HG03064 (cell line): ENCODE results near the gene ENPP3.

Experiments used
- ATAC-seq: cut with Tn5 transposase; IDR thresholded peaks from one replicate; pipeline ENCODE4 v1.9.1; 2021; ENCODE audit warnings: low read depth; ENCODE audit not compliant: unreplicated experiment

The ENPP3 gene

GRCh38 chr6:131636880-131637792 lies at the start of gene ENPP3:
Gene ENPP3 (plus strand): TSS chr6:131637302. CDS start chr6:131637385, 83 bp downstream.
- ATAC-seq = no peak

DNA sequence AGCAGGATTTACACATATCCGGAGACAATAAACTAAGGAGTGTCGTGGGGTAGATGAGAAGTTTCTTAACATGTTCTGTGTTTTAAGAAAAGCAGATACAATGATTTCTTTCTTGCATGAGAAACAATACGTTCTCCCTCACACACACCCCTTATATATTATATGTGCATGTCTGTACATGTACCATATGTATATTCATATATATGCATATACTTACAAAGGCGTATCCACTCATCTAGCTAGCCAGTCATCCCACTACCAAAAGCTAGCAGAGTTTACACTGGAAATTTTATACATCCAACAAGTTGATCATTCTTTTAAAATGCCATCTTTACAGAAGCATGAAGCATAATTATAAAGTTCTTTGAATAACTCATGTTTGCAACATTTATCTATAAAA lies 49.2 kb upstream of the ENPP3 start:
- no peak for ATAC-seq

DNA sequence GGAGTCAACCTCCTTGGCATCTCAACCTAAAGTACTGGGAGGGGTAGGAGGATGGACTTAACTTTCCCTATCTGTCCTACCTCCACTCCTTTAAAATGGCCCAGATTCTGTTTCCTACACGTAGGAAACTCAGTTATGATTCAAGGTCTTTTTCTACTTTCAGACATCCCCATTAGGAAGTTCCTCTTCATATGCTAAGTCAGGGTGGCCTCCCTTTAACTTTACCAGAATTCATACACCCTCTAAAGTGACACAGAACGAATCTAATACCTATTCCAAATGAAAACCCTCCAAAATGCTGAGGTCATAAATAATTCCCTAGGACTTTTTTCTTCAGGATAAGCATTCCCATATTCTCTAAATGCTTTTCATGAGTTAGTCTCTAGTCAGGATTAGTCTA lies 48.5 kb upstream of the ENPP3 start:
- no peak for ATAC-seq

DNA sequence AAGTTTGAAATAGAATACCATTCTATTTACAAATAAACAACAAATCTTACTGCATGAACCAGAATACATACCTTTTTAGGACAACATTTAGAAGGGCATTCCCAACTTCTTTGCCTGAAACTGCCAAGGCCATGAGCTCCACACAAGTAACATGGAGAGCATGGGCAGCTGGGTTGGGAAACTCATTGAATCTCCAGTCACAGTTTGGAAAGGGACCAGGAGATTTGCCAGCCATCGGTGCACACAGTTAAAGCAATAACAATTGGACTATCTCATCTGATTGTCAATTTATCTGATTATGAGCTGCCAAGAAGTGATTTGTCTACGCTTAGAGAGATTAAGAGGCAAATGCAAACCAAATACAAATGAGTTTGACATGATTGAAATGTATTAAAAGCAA lies 44.2 kb upstream of the ENPP3 start:
- ATAC-seq = no peak

DNA sequence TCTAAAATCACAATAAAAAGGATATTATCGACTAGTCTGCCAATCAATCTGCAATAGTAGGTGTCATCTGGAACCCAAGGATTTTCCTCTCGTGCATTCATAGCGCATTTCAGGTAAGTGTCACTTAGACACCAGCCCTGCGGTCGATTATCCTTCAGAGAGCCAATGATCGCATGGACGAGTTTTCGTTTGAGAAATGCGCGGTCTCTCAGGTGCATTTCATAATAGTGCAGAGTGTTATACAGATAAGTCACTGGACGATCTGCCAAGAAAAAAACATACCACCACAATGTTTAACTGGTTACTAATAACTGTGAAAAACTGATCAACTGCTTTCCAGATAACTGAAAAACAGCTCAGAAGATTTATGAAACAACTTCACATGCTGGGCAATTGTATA lies 43.0 kb upstream of the ENPP3 start:
- no peak for ATAC-seq

GRCh38 chr6:131597446-131597845 lies 39.7 kb upstream of the ENPP3 start:
- no peak for ATAC-seq

GRCh38 chr6:131600716-131601115 lies 36.4 kb upstream of the ENPP3 start:
- ATAC-seq = no peak

- no peak for ATAC-seq
These were observed 34.3 kb upstream of the ENPP3 start for GRCh38 chr6:131602781-131603312.

GRCh38 chr6:131613296-131613925 lies 23.7 kb upstream of the ENPP3 start:
- no peak for ATAC-seq

DNA sequence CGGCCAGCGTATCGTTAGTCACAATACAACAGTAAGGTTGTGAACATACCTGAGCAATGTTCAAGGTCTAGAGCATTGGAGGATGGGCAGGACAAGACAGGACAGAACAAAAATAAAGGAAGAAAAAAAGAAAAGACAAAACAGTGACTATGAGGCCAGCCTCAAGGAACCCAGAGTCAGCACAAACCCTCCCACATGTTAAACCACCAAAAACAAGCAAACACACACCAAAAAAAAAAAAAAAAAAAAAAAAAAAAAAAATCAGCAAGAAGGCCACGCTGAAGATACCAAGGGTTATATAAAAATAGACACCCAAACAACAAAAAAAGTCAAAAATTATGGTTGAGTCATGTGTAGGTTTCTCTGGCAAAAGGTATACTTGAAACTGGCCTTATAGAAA lies 21.8 kb upstream of the ENPP3 start:
- no peak for ATAC-seq

- peak; percentile 99 for ATAC-seq
These were observed 9.1 kb upstream of the ENPP3 start, which contains the start of gene MED23 for GRCh38 chr6:131627724-131628682. Gene MED23 (minus strand): TSS chr6:131628242. CDS start chr6:131628049, 193 bp downstream.

- ATAC-seq = no peak
These were observed 8.4 kb upstream of the ENPP3 start for GRCh38 chr6:131628726-131629125.

DNA sequence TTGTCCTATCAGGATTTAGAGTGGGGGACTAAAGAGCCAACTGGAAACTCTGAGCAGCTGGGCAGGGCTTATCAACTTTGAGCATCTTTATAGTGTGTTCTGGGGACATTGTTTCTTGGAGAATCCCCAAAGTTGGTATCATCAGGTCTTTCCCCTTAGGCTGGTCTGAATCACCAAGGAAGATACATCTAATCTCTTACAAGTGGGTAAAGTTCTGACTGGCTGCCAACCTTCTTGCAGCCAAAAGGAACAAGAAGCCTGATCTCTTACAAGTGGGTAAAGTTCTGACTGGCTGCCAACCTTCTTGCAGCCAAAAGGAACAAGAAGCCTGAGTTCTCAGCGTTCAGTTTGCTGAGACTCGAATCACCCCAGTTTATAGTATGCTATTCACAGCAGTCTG lies 7.5 kb upstream of the ENPP3 start:
- ATAC-seq = no peak

GRCh38 chr6:131631625-131632289 lies 5.3 kb upstream of the ENPP3 start:
- ATAC-seq = no peak

DNA sequence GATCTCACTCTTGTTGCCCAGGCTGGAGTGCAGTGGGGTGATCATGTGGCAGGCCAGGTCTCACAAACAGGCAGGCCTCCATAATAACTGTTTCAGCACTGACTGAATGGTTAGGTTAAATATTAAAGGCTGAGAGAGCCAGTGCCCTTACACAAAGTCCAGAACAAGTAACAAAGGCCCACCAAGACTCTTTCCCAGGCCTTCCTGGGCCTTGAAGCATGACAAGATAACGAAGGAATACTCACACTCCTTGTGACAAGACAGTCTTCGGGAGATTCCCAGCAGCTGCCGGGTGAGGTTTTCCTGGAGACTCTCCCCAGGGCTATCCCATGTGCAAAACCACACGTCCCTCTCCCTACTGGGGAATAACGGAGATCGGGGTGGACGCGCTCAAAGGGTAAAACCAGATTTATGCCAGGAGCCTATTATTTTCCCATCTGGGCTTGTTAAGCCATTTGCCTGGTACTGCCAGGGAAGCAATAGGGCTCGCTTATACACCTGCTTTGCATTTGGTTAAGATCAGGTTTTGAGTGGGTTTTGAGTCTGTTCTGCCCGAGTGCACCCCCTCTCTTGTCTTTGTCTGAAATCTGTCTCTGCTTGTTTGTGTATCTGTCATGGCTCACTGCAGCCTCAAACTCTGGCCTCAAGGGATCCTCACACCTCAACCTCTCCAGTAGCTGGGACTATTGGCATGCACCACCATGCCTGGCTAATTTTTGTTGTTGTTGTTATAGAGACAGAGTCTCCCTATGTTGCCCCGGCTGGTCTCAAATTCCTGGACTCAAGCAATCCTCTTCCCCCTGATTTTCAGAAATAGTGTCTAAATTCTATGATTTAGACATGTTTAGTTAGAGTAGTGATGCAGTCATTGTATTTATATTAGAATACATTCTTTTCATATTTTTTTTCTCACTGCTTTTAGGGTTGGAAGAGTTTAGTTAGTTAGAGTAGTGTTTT lies 1.4 kb upstream of the ENPP3 start:
- ATAC-seq = peak; percentile 75

DNA sequence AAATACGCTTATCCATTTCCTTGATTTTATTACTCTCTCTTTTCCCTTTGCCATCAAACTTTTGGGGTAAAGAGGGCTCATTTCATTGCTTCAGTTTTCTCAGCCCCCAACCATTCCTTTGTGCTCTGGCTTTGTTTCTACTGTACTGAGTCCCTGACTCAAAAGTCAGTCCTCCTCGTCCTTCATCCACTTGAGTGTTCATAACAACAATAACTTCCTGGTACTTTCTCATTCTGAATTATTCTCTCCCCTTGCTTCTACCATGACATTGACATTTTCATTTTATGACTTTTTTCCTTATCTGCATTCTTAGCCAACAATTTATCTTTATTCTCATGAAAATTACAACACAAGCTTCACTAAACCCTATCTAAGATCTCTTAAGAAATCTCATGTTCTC lies 911 bp downstream of the ENPP3 start:
- no peak for ATAC-seq

- peak; percentile 63 for ATAC-seq
These were observed 3.0 kb downstream of the ENPP3 start for GRCh38 chr6:131640100-131640499.

DNA sequence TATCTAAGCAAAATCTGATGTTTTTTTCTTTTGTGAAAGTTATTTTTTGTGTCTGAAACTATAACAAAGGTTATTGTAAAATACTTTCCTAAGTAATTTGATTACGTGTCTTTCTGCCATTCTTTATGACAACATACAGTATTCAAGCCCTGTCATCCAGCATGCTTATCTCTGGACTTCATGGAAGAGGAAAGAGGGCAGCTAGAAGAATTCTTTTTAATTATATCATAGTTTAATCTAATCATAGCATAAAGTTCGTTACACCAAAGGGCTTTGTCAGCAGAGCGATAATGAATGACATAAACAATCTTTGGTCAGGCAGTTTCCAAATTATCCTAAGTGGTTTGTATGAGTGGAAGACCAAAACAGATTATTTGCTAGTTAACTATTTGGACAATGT lies 3.5 kb downstream of the ENPP3 start:
- no peak for ATAC-seq

- ATAC-seq = no peak
These were observed 4.5 kb downstream of the ENPP3 start for GRCh38 chr6:131641554-131641953.
